NCI-H510A treated with DMSO at 0.1 percent for 48 hours (cell line): ENCODE results near the gene ACKR3.

Experiments
- DNase-seq: peaks from one replicate; lab custom pipeline; 2025; lab: John Stamatoyannopoulos, UW

Gene ACKR3

DNA sequence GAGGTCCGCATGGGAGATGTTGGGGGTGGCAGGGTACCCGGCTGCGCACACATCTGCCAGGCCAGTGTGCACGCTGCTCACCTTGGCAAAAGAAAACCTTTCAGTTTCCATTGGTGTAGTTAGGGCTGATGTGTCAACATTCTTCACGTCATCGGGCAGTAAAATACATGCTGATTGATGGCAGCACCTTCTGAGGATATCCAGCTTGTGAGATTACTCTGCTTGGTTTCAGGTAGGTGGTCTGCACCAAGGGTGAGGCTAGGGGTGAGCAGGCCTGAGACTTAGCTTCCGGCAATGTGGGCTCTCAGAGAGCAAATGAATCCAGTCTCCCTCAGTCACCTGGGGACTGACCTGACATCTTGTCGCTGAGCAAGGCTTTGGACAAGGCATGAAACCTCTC is 19.3 kb upstream of the ACKR3 start:
- no peak for DNase-seq

DNA sequence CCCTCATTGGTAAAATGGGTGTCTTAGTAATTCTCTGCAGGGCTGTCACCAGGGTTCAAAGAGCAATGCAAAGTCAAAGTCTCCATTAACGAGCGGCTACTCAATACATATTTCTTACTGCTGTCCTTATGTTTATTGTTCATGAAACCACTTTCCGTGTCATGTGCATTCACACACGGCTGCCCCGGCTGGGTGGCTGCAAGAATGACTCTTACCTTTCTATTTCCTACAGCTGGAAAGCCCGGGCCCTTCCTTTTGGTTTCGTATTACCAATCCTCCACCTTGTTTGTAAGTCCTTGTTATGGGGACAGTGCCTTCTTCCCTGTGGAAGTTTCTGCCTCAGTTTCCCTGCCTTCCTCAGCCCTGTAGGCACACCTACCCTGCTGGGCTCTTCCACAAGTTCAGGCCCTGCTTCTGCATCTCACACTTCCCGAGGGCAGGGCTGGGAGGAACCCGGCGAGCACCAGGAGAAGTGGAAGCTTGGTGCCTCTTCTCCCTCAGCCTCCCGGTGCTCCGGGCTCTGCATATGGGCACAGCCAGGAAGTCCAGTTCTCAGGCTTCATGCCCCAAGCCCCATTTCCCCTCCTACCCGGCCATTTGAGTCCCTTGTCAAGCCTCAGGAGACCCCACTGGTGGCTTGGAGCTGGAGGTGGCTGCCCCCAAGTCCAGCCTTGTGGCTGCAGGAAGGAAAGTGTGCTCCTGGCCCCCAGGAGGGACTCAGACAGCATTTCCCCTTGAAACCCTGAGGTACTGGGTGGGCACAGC is 18.7 kb upstream of the ACKR3 start:
- DNase-seq, result peak; percentile 57

DNA sequence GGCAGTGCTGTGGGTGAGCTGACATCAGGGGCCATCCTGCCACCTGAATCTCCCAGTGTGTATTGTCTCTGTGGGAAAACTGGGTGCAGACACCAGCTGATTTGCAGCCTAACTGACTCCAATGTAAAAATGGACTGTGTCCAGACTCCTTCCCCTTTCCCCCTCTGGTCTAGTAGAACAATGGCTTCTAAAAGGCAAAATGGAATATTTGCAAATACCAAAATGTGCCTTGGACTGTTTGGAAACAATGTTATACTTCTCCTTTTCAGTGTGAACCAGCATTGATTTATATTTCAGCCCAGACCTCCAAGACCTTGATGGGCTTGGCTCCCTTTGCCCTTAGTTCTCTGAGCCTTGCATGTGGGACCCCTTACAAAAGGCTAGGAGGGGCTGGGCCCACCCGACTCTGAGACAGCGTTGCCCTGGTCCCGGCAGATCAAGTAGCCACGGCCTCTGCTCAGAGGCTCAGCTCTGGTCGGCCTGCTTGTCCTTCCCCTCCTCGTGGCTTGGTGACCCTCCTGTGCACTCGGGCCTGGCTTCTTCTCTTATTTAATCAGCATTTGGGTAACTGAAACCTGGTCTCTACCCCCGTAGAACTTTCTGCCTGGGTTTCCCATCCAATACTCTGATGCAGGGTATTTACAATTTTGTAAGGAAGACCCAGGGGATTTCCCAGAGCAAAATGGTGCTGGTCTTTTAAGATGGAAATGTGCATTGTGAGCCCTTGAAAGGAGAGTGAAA is 18.0 kb upstream of the ACKR3 start:
- no peak for DNase-seq

GRCh38 chr2:236552212-236552542 is 17.4 kb upstream of the ACKR3 start:
- DNase-seq, result no peak

DNA sequence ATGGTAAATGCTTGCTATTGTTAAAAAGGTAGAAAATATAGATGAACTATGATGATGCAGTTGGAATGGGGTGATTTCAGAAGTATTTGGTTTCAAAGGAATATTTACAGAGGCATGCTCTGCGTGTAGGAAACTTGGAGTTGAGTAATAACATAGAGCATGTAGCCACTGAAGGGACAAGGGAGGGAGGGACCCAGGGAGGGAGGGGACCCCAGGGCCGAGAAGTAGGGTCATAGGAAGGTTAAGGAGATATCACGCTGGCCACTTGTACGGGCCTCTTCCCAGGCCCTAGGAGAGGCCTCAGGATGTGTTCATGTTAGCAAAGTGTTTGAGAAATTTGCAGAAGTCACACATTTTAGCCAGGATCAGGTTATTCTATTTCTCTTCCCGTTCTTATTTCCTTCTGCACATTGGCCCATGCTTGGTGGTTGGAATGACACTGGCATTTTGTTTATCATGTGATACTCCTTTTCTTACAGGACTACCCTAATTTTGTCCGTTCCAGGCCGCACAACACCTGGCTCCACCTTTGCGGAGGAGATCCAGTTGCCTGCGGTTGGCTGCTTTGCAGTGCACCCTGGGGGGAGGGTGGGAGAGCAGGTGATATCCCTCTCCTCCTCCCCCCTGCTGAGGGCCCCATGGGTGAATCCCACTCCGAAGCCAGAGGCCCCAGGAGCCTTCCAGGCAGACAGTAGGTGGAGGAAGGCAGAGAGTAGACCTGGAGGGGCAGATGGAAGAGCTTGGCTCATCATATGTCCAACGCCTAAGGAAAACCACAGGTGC is 16.9 kb upstream of the ACKR3 start:
- no peak for DNase-seq

DNA sequence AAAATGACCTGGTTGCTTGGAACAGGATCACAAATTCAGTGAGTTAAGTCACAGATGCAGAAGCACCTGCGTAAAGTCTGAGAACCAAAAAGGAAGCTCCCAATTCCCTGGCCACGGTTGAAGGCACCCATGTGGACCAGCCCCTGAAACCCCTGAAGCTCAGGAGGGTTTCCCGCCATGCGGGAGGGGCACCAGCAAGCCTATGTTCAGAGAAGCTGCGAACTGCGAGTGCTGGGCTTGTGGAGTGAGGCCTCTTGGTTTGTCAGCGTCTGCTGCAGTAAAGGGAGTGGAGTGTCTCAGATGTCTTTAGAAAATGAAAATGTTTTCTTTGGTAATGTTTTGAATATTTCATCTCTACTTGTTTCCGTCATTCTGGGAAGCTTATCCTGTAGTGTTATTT is 16.1 kb upstream of the ACKR3 start:
- DNase-seq, result no peak

DNA sequence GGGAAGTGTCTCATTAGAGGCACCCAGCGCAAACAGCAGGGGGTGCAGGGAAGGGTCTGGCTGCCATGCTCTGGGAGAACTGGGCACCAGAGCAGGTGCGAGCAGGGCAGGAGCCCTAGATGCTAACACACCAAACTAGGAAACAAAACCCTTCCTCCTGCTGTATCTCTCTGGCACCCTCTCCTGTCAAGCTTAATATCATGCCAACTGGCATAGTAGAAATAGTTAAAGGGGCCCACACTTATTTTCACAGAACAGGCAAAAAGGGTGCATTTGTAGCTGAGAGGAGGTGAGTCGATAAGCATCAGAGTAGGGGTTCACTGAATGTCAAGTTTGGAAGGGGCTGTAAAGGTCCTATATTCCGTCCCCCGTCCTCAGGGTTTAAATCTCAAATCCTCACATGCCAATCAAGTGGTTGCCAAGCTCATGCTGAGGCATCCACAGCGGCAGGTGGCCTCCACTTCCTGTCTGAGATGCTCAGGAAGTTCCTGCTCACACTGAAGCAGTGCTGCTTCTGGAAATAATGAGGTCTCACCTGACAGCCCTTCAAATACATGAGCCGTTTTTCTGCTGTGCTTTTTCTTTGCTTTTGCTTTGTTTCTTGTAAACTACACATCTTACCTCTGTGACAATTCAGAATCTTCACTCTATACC is 14.9 kb upstream of the ACKR3 start:
- DNase-seq, result peak; percentile 21

DNA sequence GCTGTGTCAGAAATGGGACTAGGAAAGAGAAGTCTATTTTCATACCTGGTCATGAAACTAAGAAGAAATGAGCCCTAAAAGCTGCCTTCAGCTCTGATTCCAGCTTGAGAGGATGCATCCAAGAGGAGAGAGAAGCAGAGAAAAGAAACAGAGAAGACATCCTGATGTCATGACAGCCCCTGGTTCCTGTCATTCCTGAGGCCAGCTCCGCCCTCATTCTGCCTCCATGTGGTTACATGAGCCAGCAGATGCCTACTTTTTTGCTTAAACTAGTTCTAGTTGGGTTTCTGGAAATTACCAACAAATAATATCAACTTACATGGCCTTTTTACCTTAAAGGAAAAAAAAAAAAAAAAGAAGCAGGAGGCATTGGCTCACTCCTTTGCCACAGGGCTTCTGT is 14.1 kb upstream of the ACKR3 start:
- DNase-seq, result no peak

GRCh38 chr2:236557306-236558030 is 12.2 kb upstream of the ACKR3 start:
- no peak for DNase-seq

DNA sequence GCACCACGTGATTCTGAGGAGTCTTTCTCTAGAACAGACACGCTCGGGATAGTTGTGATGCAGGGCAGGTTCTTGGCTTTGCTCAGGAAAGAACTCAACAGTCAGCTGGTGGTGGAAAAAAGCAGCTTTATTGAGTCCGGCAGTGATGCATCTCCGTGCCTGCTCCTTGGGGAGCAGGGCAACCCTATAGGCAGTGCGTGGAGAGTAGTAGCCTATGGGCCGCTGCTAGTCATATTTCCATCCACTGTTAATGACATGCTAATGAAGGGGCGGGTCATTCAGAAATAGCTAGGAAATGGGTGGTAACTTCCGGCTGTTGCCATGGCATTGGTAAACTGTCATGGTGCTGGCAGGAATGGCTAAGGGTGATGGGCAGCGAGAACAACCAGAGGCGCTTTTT is 11.6 kb upstream of the ACKR3 start:
- DNase-seq, result no peak

- DNase-seq, result no peak
These were observed 10.3 kb upstream of the ACKR3 start for GRCh38 chr2:236558993-236559978.

DNA sequence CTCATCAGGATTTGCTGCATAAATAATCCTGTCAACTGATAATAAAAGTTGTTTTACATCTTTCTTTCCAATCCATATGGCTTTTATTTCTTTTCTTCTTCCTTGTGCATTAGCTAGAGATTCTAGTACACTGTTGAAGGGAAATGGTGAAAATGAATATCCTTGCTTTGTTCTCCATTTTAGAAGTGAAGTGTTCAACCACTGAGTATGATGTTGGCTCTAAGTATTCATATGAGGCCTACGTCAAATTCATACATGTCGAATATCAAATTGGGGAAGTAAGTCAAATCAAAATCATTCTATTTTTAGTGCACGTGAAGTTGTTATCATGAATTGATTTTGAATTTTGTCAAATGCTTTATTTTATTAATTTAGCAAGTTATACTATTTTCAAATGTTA is 7.8 kb upstream of the ACKR3 start:
- DNase-seq, result no peak

- no peak for DNase-seq
These were observed 7.2 kb upstream of the ACKR3 start for GRCh38 chr2:236562434-236562833.

DNA sequence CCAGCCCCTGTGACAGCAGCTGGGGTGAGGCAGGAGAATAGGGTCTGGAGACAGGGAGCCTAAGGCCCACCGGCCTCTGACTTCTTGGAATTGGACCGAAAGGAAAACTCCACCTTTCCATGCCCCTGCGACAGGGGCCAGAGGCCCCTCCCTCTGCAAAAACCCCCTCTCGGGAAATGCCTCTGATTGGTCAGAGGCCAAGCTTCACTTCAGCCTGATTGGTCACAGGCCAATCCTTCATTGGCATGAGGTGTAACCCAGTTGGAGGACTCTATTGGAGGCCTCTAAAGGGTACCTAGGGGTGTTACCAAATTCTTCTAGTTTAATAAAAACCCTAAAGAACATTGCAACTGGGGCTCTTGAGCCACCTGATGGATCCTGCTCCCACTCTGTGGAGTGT is 5.7 kb upstream of the ACKR3 start:
- DNase-seq, result no peak

DNA sequence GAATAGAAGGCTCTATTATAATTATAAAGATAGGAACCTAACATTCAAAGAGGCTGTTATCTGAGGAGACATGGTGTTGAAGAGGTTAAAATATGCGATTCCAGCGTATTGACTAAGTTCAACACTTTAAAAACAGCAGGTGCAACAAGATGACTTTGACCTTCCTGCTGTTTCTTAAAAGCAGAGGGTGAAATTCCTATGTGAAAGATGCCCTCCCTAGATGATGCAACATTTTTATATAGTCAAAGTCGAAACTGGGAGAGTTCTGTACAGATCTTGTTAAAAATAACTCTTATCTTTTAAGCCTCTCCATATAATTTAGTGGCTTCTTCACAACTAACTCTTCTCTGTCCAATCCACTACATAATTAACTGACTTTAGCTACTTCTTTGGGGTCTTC is 4.4 kb upstream of the ACKR3 start:
- no peak for DNase-seq

- no peak for DNase-seq
These were observed 3.7 kb upstream of the ACKR3 start for GRCh38 chr2:236565879-236566402.

DNA sequence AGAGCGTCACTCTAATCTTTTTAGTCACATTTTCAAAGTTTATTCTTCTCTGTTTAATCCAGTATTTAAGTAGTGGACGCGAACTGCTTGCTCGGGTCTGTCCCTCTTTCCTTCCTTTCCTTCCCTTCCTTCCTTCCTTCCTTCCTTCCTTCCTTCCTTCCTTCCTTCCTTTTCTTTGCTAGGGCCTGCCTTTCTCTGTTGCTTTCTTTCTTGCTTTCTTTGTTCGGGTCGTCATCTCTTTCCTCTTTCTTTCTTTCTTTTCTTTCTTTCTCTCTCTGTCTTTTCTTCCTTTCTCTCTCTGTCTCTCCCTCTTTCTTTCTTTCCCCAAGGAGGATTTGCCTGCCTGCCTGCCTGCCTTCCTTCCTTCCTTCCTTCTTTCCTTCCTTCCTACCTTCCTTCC is 3.0 kb upstream of the ACKR3 start:
- DNase-seq, result no peak

GRCh38 chr2:236568068-236568921 is 1.3 kb upstream of the ACKR3 start:
- DNase-seq, result no peak

DNA sequence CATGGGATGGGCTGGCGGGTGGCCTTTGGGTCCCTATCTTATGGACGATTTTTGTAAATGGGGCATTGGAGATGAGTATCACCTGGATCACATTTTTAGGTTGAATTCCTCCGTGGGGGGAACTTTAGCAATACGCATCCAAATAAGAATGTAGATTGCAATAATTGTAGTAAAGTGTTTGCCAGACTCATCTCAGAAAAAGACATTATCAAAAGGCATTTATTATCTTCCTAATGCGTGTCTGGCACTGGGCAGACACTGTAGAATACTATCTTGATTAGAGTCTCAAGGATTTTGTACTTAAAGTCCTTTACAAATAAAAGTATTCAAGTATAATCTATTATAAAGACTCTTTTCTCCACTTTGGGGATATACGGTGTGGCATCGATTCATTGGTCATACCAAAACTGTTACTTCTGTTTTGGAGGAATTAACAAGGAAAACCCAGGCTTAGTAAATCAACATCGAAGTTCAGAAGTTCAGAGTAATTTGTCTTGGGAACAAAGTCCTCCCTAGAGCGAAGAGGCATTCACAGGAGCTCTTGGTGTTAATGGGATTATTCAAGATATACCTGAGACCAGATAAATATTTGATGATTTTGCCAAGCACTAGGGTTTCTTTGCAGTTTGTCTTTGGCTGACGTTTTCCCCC is 578 bp upstream of the ACKR3 start:
- no peak for DNase-seq
